ENCODE data around the gene LFNG.
A peak's percentile ranks its signal among the peaks of the same experiment; 100 is the strongest.

Gene LFNG

GRCh38 chr7:2572101-2572842, 52.7 kb downstream of the LFNG start:
- H3K9me3 ChIP-seq (ENCODE audit: severe bottlenecking), result no peaks in the 10 kb centered on the region
- DNase-seq (ENCODE audit: low spot score) (no peak), ATAC-seq (ENCODE audit: low read depth) (peak; percentile 56; the same call in 2 of the 3 replicates)
- peaks cover 16% of the 10 kb centered on the region for H3K36me3 ChIP-seq (ENCODE audit: low read depth)
- no peaks in the 10 kb centered on the region for H3K27me3 ChIP-seq (ENCODE audit: insufficient read depth, poor library complexity, severe bottlenecking)
- peaks cover 5% of the 10 kb centered on the region for H3K4me1 ChIP-seq (ENCODE audit: insufficient read depth, poor library complexity, severe bottlenecking)
- H3K4me3 ChIP-seq (ENCODE audit: severe bottlenecking), result no peak overlapping the region
- TF ChIP-seq, protein P1, sequence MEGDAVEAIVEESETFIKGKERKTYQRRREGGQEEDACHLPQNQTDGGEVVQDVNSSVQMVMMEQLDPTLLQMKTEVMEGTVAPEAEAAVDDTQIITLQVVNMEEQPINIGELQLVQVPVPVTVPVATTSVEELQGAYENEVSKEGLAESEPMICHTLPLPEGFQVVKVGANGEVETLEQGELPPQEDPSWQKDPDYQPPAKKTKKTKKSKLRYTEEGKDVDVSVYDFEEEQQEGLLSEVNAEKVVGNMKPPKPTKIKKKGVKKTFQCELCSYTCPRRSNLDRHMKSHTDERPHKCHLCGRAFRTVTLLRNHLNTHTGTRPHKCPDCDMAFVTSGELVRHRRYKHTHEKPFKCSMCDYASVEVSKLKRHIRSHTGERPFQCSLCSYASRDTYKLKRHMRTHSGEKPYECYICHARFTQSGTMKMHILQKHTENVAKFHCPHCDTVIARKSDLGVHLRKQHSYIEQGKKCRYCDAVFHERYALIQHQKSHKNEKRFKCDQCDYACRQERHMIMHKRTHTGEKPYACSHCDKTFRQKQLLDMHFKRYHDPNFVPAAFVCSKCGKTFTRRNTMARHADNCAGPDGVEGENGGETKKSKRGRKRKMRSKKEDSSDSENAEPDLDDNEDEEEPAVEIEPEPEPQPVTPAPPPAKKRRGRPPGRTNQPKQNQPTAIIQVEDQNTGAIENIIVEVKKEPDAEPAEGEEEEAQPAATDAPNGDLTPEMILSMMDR (IDR thresholded peaks at IDR 0.05; ENCODE audit: poor library complexity, severe bottlenecking), result no peak
- H3K27ac ChIP-seq (ENCODE audit: poor library complexity, severe bottlenecking), result no peak overlapping the region

- Histone ChIP-seq H3K27ac (ENCODE audit: poor library complexity, severe bottlenecking) (no peak overlapping the region), H3K4me1 (ENCODE audit: insufficient read depth, poor library complexity, severe bottlenecking) (peaks cover 5% of the 10 kb centered on the region), H3K4me3 (ENCODE audit: severe bottlenecking) (no peak overlapping the region), H3K27me3 (ENCODE audit: insufficient read depth, poor library complexity, severe bottlenecking) (no peaks in the 10 kb centered on the region), H3K36me3 (ENCODE audit: low read depth) (peaks cover 16% of the 10 kb centered on the region), H3K9me3 (ENCODE audit: severe bottlenecking) (no peaks in the 10 kb centered on the region)
- TF ChIP-seq, protein P1 (IDR thresholded peaks at IDR 0.05; ENCODE audit: poor library complexity, severe bottlenecking), result no peak
- ATAC-seq (ENCODE audit: low read depth), result no peak
- no peak for DNase-seq (ENCODE audit: low spot score)
Measured at GRCh38 chr7:2573761-2574160, 54.2 kb downstream of the LFNG start.

DNA sequence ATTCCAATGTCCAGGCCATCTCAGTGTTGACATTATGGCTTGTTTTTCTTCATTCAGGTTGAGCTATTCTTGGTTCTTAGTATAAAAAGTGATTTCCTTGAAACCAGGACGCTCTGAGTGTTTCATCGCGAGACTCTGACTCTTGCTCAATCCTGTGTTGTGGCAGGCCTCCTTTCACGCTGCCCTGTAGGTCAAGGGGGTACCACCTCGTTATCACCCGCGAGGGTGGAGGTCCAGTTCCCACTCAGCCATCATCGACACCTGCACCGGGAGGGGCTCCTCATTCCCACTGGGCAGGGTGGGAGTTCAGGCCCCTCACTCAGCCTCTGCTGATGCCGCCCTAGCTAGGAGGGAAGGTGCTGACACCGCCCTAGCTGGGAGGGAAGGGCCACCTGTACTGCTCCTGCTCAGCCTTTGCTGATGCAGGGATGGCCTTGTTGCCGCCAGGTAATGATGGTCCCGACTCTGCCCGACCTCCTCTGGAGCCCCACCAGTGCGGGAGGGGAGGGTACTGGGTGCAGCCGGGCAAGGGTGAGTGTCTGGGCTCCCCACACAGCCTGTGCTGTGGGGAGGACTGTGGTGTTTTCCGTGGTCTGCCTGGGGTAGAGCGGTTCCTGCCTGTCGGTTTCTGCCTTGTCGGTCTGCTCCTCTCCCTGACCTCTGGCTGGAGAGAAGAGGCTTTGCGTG, 55.6 kb downstream of the LFNG start:
- DNase-seq (ENCODE audit: low spot score) (no peak), ATAC-seq (ENCODE audit: low read depth) (no peak)
- peaks cover 5% of the 10 kb centered on the region for H3K4me1 ChIP-seq (ENCODE audit: insufficient read depth, poor library complexity, severe bottlenecking)
- TF ChIP-seq, protein P1 (IDR thresholded peaks at IDR 0.05; ENCODE audit: poor library complexity, severe bottlenecking), result no peak
- H3K27ac ChIP-seq (ENCODE audit: poor library complexity, severe bottlenecking), result no peak overlapping the region
- H3K9me3 ChIP-seq (ENCODE audit: severe bottlenecking), result no peaks in the 10 kb centered on the region
- H3K27me3 ChIP-seq (ENCODE audit: insufficient read depth, poor library complexity, severe bottlenecking), result no peaks in the 10 kb centered on the region
- H3K4me3 ChIP-seq (ENCODE audit: severe bottlenecking), result no peak overlapping the region
- H3K36me3 ChIP-seq (ENCODE audit: low read depth), result peaks cover 16% of the 10 kb centered on the region

- TF ChIP-seq, protein P1 (IDR thresholded peaks at IDR 0.05; ENCODE audit: poor library complexity, severe bottlenecking), result no peak
- no peaks in the 10 kb centered on the region for H3K9me3 ChIP-seq (ENCODE audit: severe bottlenecking)
- H3K4me3 ChIP-seq (ENCODE audit: severe bottlenecking), result no peak overlapping the region
- peaks cover 5% of the 10 kb centered on the region for H3K4me1 ChIP-seq (ENCODE audit: insufficient read depth, poor library complexity, severe bottlenecking)
- peaks cover 16% of the 10 kb centered on the region for H3K36me3 ChIP-seq (ENCODE audit: low read depth)
- DNase-seq (ENCODE audit: low spot score) (no peak), ATAC-seq (ENCODE audit: low read depth) (no peak)
- no peaks in the 10 kb centered on the region for H3K27me3 ChIP-seq (ENCODE audit: insufficient read depth, poor library complexity, severe bottlenecking)
- H3K27ac ChIP-seq (ENCODE audit: poor library complexity, severe bottlenecking), result no peak overlapping the region
Measured at GRCh38 chr7:2575733-2576340, 56.3 kb downstream of the LFNG start.

All from RWPE2 (cell line).